ENCODE data around the gene TEKTIP1.

TEKTIP1 gene

GRCh38 chr19:3537438-3538240, 1.3 kb upstream of the TEKTIP1 start:
- DNase-seq (ENCODE audit: low spot score): no peak

- DNase-seq (ENCODE audit: low spot score): no peak
These were observed 580 bp upstream of the TEKTIP1 start for GRCh38 chr19:3538258-3538929.

- no peak for DNase-seq (ENCODE audit: low spot score)
These were observed 763 bp downstream of the TEKTIP1 start for GRCh38 chr19:3539756-3540118.

GRCh38 chr19:3543150-3544057, 4.4 kb downstream of the TEKTIP1 start:
- peak; percentile 82 for DNase-seq (ENCODE audit: low spot score)

GRCh38 chr19:3544058-3544376, 5.0 kb downstream of the TEKTIP1 start:
- DNase-seq (ENCODE audit: low spot score): no peak

- peak; percentile 90 for DNase-seq (ENCODE audit: low spot score)
These were observed 6.0 kb downstream of the TEKTIP1 start for GRCh38 chr19:3544742-3545668.

GRCh38 chr19:3545669-3546034, 6.7 kb downstream of the TEKTIP1 start:
- DNase-seq (ENCODE audit: low spot score): no peak

- DNase-seq (ENCODE audit: low spot score): no peak
These were observed 7.1 kb downstream of the TEKTIP1 start for GRCh38 chr19:3546119-3546518.

GRCh38 chr19:3547301-3547731, 8.3 kb downstream of the TEKTIP1 start:
- no peak for DNase-seq (ENCODE audit: low spot score)

GRCh38 chr19:3547767-3548282, 8.9 kb downstream of the TEKTIP1 start:
- no peak for DNase-seq (ENCODE audit: low spot score)

GRCh38 chr19:3548606-3549005, 9.6 kb downstream of the TEKTIP1 start:
- DNase-seq (ENCODE audit: low spot score): no peak

GRCh38 chr19:3549816-3550215, 10.8 kb downstream of the TEKTIP1 start:
- no peak for DNase-seq (ENCODE audit: low spot score)

- DNase-seq (ENCODE audit: low spot score): no peak
These were observed 12.2 kb downstream of the TEKTIP1 start for GRCh38 chr19:3550947-3551791.

GRCh38 chr19:3551792-3552095, 12.8 kb downstream of the TEKTIP1 start:
- no peak for DNase-seq (ENCODE audit: low spot score)

GRCh38 chr19:3554254-3555083, 15.5 kb downstream of the TEKTIP1 start:
- no peak for DNase-seq (ENCODE audit: low spot score)

GRCh38 chr19:3555653-3556422, 16.9 kb downstream of the TEKTIP1 start:
- DNase-seq (ENCODE audit: low spot score): no peak

GRCh38 chr19:3556423-3556977, 17.5 kb downstream of the TEKTIP1 start:
- DNase-seq (ENCODE audit: low spot score): no peak

- DNase-seq (ENCODE audit: low spot score): no peak
These were observed 18.0 kb downstream of the TEKTIP1 start for GRCh38 chr19:3556978-3557460.

Data from globus pallidus (tissue), 1 donor.